Ovary (tissue), 3 donors: ENCODE measurements around the gene ROBO1.

Source experiments
- EP300 ChIP-seq: sonication (generic); formaldehyde crosslinking; IDR thresholded peaks from one replicate; pipeline ENCODE4 v1.6.1; 2017; ENCODE audit warnings: antibody characterized with exemption
- POLR2A ChIP-seq: fragments of 450-650 bp; IDR thresholded peaks from one replicate; pipeline ENCODE4 v1.6.1; 2017; ENCODE audit warnings: antibody characterized with exemption, mild to moderate bottlenecking, moderate library complexity
- TF ChIP-seq, protein P1 (sequence below), 3 donors: fragments of 450-650 bp in 2 of 3; fragments of 200-600 bp in 1 of 3; IDR thresholded peaks; one replicate each; pipeline versions ENCODE4 v1.5.1 to v1.8.0; 2016 to 2022; ENCODE audit warnings: antibody characterized with exemption in 3 of 3, mild to moderate bottlenecking in 1 of 3
- donor health status: DM: no; HTN: no; CAD: no.

DNA sequence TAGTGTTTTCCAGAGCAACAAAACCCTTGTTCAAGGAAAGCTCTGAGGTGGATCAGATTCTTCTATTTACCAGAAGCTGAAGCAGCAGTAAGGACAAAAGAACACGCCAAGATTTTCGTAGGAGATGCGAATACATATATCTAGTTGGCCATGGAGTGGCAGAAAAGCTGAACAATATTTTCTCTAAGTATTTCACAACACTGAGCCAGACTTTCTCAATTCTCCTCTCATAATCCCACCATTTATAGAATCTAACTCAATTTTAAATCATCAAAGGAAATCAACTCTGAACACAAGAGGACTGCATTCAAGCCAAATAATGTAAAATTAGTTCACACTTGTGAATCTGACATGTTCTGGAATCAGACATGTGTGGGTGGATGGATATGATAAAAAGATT, 775.0 kb downstream of the ROBO1 start:
- TF ChIP-seq POLR2A (no peak), EP300 (no peak)
- TF ChIP-seq, protein P1, sequence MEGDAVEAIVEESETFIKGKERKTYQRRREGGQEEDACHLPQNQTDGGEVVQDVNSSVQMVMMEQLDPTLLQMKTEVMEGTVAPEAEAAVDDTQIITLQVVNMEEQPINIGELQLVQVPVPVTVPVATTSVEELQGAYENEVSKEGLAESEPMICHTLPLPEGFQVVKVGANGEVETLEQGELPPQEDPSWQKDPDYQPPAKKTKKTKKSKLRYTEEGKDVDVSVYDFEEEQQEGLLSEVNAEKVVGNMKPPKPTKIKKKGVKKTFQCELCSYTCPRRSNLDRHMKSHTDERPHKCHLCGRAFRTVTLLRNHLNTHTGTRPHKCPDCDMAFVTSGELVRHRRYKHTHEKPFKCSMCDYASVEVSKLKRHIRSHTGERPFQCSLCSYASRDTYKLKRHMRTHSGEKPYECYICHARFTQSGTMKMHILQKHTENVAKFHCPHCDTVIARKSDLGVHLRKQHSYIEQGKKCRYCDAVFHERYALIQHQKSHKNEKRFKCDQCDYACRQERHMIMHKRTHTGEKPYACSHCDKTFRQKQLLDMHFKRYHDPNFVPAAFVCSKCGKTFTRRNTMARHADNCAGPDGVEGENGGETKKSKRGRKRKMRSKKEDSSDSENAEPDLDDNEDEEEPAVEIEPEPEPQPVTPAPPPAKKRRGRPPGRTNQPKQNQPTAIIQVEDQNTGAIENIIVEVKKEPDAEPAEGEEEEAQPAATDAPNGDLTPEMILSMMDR (IDR thresholded peaks at IDR 0.05) = no peak
